Neural progenitor cell (in vitro differentiated cells): ENCODE measurements around the gene RNH1.

Source experiments
- CTCF ChIP-seq: fragments of 200-600 bp; sonication (generic); IDR thresholded peaks from 2 replicates; pipeline ENCODE4 v1.5.1; 2017; ENCODE audit warnings: antibody characterized with exemption, mild to moderate bottlenecking
- EZH2 ChIP-seq: fragments of 200-600 bp; sonication (generic); IDR thresholded peaks from 2 replicates; pipeline ENCODE4 v1.6.1; 2017; ENCODE audit warnings: antibody characterized with exemption, mild to moderate bottlenecking, moderate library complexity
- EZH2phosphoT487 ChIP-seq: fragments of 200-600 bp; sonication (generic); IDR thresholded peaks from 2 replicates; pipeline ENCODE4 v1.6.1; 2017; ENCODE audit warnings: antibody characterized with exemption

DNA sequence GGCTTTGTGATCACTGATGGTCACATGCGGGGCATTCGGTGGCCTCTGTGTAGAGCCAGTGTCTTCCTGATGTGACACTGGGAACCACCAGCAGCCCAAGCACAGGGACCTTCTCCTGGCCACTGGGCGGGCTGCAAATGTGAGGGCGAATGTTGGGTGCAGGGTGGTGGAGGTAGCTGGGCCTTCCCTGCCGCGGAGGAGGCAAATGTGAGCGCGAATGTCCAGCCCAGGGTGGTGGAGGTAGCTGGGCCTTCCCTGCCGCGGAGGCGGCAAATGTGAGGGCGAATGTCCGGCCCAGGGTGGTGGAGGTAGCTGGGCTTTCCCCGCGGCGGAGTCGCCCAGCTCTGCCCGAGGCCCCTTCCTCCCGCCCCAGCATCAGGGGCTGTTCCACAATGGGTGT, 33.6 kb downstream of the RNH1 start:
- TF ChIP-seq CTCF, result no peak
- TF ChIP-seq EZH2phosphoT487, result no peak
- no peak for TF ChIP-seq EZH2
